ENCODE measurements around the gene DLGAP1.

Gene DLGAP1

GRCh38 chr18:4246374-4246773 lies 208.7 kb downstream of the DLGAP1 start:
- TF ChIP-seq SUZ12 (IDR thresholded peaks at IDR 0.05; ENCODE audit: extremely low read depth, insufficient read depth, insufficient read length) (no peak), YY1 (IDR thresholded peaks at IDR 0.05; ENCODE audit: insufficient read depth, insufficient read length) (no peak), ZNF274 (IDR thresholded peaks at IDR 0.05; ENCODE audit: low read depth, low read length) (no peak)
- Histone ChIP-seq H3K4me1 (ENCODE audit: insufficient read depth, insufficient read length) (no peaks in the 10 kb centered on the region), H3K9me3 (ENCODE audit: insufficient read depth, low read length) (no peaks in the 10 kb centered on the region), H3K36me3 (ENCODE audit: insufficient read depth, insufficient read length, low read length) (no peaks in the 10 kb centered on the region), H3K9ac (ENCODE audit: insufficient read length, low read depth) (no peak overlapping the region), H3K4me3 (ENCODE audit: insufficient read length, low read depth) (no peak overlapping the region), H3K27me3 (ENCODE audit: insufficient read depth, insufficient read length) (no peaks in the 10 kb centered on the region)
- DNase-seq (ENCODE audit: low read depth, low spot score) = no peak

- Histone ChIP-seq H3K4me1 (ENCODE audit: insufficient read depth, insufficient read length) (no peaks in the 10 kb centered on the region), H3K36me3 (ENCODE audit: insufficient read depth, insufficient read length, low read length) (no peaks in the 10 kb centered on the region), H3K27me3 (ENCODE audit: insufficient read depth, insufficient read length) (no peaks in the 10 kb centered on the region), H3K9me3 (ENCODE audit: insufficient read depth, low read length) (no peaks in the 10 kb centered on the region), H3K4me3 (ENCODE audit: insufficient read length, low read depth) (no peak overlapping the region), H3K9ac (ENCODE audit: insufficient read length, low read depth) (no peak overlapping the region)
- TF ChIP-seq ZNF274 (IDR thresholded peaks at IDR 0.05; ENCODE audit: low read depth, low read length) (no peak), YY1 (IDR thresholded peaks at IDR 0.05; ENCODE audit: insufficient read depth, insufficient read length) (no peak), SUZ12 (IDR thresholded peaks at IDR 0.05; ENCODE audit: extremely low read depth, insufficient read depth, insufficient read length) (no peak)
- no peak for DNase-seq (ENCODE audit: low read depth, low spot score)
Observed at GRCh38 chr18:4245456-4245855, 209.7 kb downstream of the DLGAP1 start.

GRCh38 chr18:4242431-4243161 lies 212.5 kb downstream of the DLGAP1 start:
- H3K27me3 ChIP-seq (ENCODE audit: insufficient read depth, insufficient read length) = no peaks in the 10 kb centered on the region
- DNase-seq (ENCODE audit: low read depth, low spot score) = no peak
- H3K4me1 ChIP-seq (ENCODE audit: insufficient read depth, insufficient read length) = no peaks in the 10 kb centered on the region
- H3K9ac ChIP-seq (ENCODE audit: insufficient read length, low read depth) = no peak overlapping the region
- TF ChIP-seq YY1 (IDR thresholded peaks at IDR 0.05; ENCODE audit: insufficient read depth, insufficient read length) = no peak
- no peak for TF ChIP-seq SUZ12 (IDR thresholded peaks at IDR 0.05; ENCODE audit: extremely low read depth, insufficient read depth, insufficient read length)
- no peak for TF ChIP-seq ZNF274 (IDR thresholded peaks at IDR 0.05; ENCODE audit: low read depth, low read length)
- no peaks in the 10 kb centered on the region for H3K36me3 ChIP-seq (ENCODE audit: insufficient read depth, insufficient read length, low read length)
- no peak overlapping the region for H3K4me3 ChIP-seq (ENCODE audit: insufficient read length, low read depth)
- H3K9me3 ChIP-seq (ENCODE audit: insufficient read depth, low read length) = no peaks in the 10 kb centered on the region

GRCh38 chr18:4241090-4241617 lies 214.0 kb downstream of the DLGAP1 start:
- TF ChIP-seq SUZ12 (IDR thresholded peaks at IDR 0.05; ENCODE audit: extremely low read depth, insufficient read depth, insufficient read length) (no peak), ZNF274 (IDR thresholded peaks at IDR 0.05; ENCODE audit: low read depth, low read length) (no peak), YY1 (IDR thresholded peaks at IDR 0.05; ENCODE audit: insufficient read depth, insufficient read length) (no peak)
- H3K27me3 ChIP-seq (ENCODE audit: insufficient read depth, insufficient read length) = no peaks in the 10 kb centered on the region
- H3K9ac ChIP-seq (ENCODE audit: insufficient read length, low read depth) = no peak overlapping the region
- H3K36me3 ChIP-seq (ENCODE audit: insufficient read depth, insufficient read length, low read length) = no peaks in the 10 kb centered on the region
- DNase-seq (ENCODE audit: low read depth, low spot score) = no peak
- no peak overlapping the region for H3K4me3 ChIP-seq (ENCODE audit: insufficient read length, low read depth)
- no peaks in the 10 kb centered on the region for H3K9me3 ChIP-seq (ENCODE audit: insufficient read depth, low read length)
- H3K4me1 ChIP-seq (ENCODE audit: insufficient read depth, insufficient read length) = no peaks in the 10 kb centered on the region

- Histone ChIP-seq H3K9ac (ENCODE audit: insufficient read length, low read depth) (no peak overlapping the region), H3K4me3 (ENCODE audit: insufficient read length, low read depth) (no peak overlapping the region), H3K4me1 (ENCODE audit: insufficient read depth, insufficient read length) (no peaks in the 10 kb centered on the region), H3K27me3 (ENCODE audit: insufficient read depth, insufficient read length) (no peaks in the 10 kb centered on the region), H3K9me3 (ENCODE audit: insufficient read depth, low read length) (no peaks in the 10 kb centered on the region), H3K36me3 (ENCODE audit: insufficient read depth, insufficient read length, low read length) (no peaks in the 10 kb centered on the region)
- no peak for DNase-seq (ENCODE audit: low read depth, low spot score)
- TF ChIP-seq ZNF274 (IDR thresholded peaks at IDR 0.05; ENCODE audit: low read depth, low read length) (no peak), SUZ12 (IDR thresholded peaks at IDR 0.05; ENCODE audit: extremely low read depth, insufficient read depth, insufficient read length) (no peak), YY1 (IDR thresholded peaks at IDR 0.05; ENCODE audit: insufficient read depth, insufficient read length) (no peak)
Observed at GRCh38 chr18:4238966-4239365, 216.1 kb downstream of the DLGAP1 start.

GRCh38 chr18:4237664-4238041 lies 217.5 kb downstream of the DLGAP1 start:
- H3K4me1 ChIP-seq (ENCODE audit: insufficient read depth, insufficient read length) = no peaks in the 10 kb centered on the region
- no peak overlapping the region for H3K4me3 ChIP-seq (ENCODE audit: insufficient read length, low read depth)
- no peaks in the 10 kb centered on the region for H3K27me3 ChIP-seq (ENCODE audit: insufficient read depth, insufficient read length)
- H3K9ac ChIP-seq (ENCODE audit: insufficient read length, low read depth) = no peak overlapping the region
- no peak for TF ChIP-seq ZNF274 (IDR thresholded peaks at IDR 0.05; ENCODE audit: low read depth, low read length)
- DNase-seq (ENCODE audit: low read depth, low spot score) = no peak
- no peaks in the 10 kb centered on the region for H3K9me3 ChIP-seq (ENCODE audit: insufficient read depth, low read length)
- no peaks in the 10 kb centered on the region for H3K36me3 ChIP-seq (ENCODE audit: insufficient read depth, insufficient read length, low read length)

- DNase-seq (ENCODE audit: low read depth, low spot score) = no peak
- no peaks in the 10 kb centered on the region for H3K36me3 ChIP-seq (ENCODE audit: insufficient read depth, insufficient read length, low read length)
- no peak for TF ChIP-seq ZNF274 (IDR thresholded peaks at IDR 0.05; ENCODE audit: low read depth, low read length)
- no peak for TF ChIP-seq SUZ12 (IDR thresholded peaks at IDR 0.05; ENCODE audit: extremely low read depth, insufficient read depth, insufficient read length)
- no peak for TF ChIP-seq YY1 (IDR thresholded peaks at IDR 0.05; ENCODE audit: insufficient read depth, insufficient read length)
- no peaks in the 10 kb centered on the region for H3K27me3 ChIP-seq (ENCODE audit: insufficient read depth, insufficient read length)
- no peaks in the 10 kb centered on the region for H3K4me1 ChIP-seq (ENCODE audit: insufficient read depth, insufficient read length)
- H3K4me3 ChIP-seq (ENCODE audit: insufficient read length, low read depth) = no peak overlapping the region
- H3K9me3 ChIP-seq (ENCODE audit: insufficient read depth, low read length) = no peaks in the 10 kb centered on the region
- no peak overlapping the region for H3K9ac ChIP-seq (ENCODE audit: insufficient read length, low read depth)
Observed at GRCh38 chr18:4236940-4237663, 218.0 kb downstream of the DLGAP1 start.
